H1 (cell line): Measurements from ENCODE around the gene DHRS7B. TPM values are rescaled to one million over a fixed set of nuclear protein-coding genes. Genes with fewer than 3 reads are reported as not detected.
A peak's percentile ranks its signal among the peaks of the same experiment; 100 is the strongest.

Source experiments
- CTCF ChIA-PET: fragments of 300-600 bp; sonication (Branson Sonifier 250); formaldehyde crosslinking; loops from one replicate; lab custom pipeline; 2021; ENCODE audit not compliant: partially characterized antibody; lab: Charles Lee
- POLR2A ChIA-PET: fragments of 300-600 bp; sonication (Branson Sonifier 250); formaldehyde crosslinking; loops from one replicate; lab custom pipeline; 2021; ENCODE audit warnings: inconsistent platforms; ENCODE audit not compliant: partially characterized antibody; lab: Charles Lee
- DNase-seq, 2 experiments: peaks; one replicate each; pipeline versions ENCODE4 v3.0.0 to v3.0.0-alpha.2; 2010 to 2022; ENCODE audit warnings: low spot score in 2 of 2, low read depth in 1 of 2, mixed read lengths in 1 of 2
- FAIRE-seq: peaks from 2 replicates; lab custom pipeline; 2011; peaks lifted over from hg19 to GRCh38; lab: Jason Lieb, UNC
- H2AFZ ChIP-seq: 2 replicates; pipeline ENCODE4 v1.8.1; 2012; ENCODE audit warnings: low read length, inconsistent platforms
- H2AK5ac ChIP-seq: 2 replicates; pipeline ENCODE4 v1.6.1; 2013; ENCODE audit warnings: low read depth, low read length
- H2BK120ac ChIP-seq: replicated peaks from 2 replicates; pipeline ENCODE3; 2013; ENCODE audit warnings: low read depth, low read length, inconsistent platforms
- H2BK12ac ChIP-seq: 2 replicates; pipeline ENCODE4 v1.6.1; 2013; ENCODE audit warnings: low read depth, low read length
- H2BK15ac ChIP-seq: 2 replicates; pipeline ENCODE4 v1.6.1; 2013; ENCODE audit warnings: low read length
- H2BK20ac ChIP-seq: 2 replicates; pipeline ENCODE4 v1.6.1; 2013; ENCODE audit warnings: low read length
- H2BK5ac ChIP-seq: 2 replicates; pipeline ENCODE4 v1.6.1; 2013; ENCODE audit warnings: low read depth, low read length
- H3K14ac ChIP-seq: 2 replicates; pipeline ENCODE4 v1.6.1; 2013; ENCODE audit warnings: inconsistent platforms; ENCODE audit not compliant: insufficient read length
- H3K18ac ChIP-seq: 2 replicates; pipeline ENCODE4 v1.6.1; 2013; ENCODE audit warnings: low read length; ENCODE audit errors: extremely low read depth
- H3K23ac ChIP-seq: 2 replicates; pipeline ENCODE4 v1.6.1; 2013; ENCODE audit warnings: inconsistent platforms; ENCODE audit not compliant: insufficient read length
- H3K23me2 ChIP-seq: 2 replicates; pipeline ENCODE4 v1.6.1; 2013; ENCODE audit warnings: low read depth, low read length
- H3K27ac ChIP-seq: 2 replicates; pipeline ENCODE4 v1.6.1; 2011; ENCODE audit warnings: low read depth, low read length, inconsistent platforms
- H3K27me3 ChIP-seq, 4 experiments: replicated peaks in 1 of 4; 1 replicate in 1 of 4; 2 replicates in 3 of 4; pipeline versions ENCODE4 v1.6.1 to v1.8.1; 2011 to 2013; ENCODE audit warnings: low read length in 3 of 4, mild to moderate bottlenecking in 3 of 4, inconsistent platforms in 2 of 4, mixed read lengths in 2 of 4, moderate library complexity in 1 of 4; ENCODE audit not compliant: control insufficient read depth in 3 of 4, insufficient read depth in 3 of 4; ENCODE audit errors: extremely low read depth in 1 of 4
- H3K36me3 ChIP-seq, 4 experiments: 2 replicates each; pipeline versions ENCODE4 v1.6.1 to v1.8.1; 2011 to 2013; ENCODE audit warnings: mild to moderate bottlenecking in 4 of 4, low read length in 3 of 4, moderate library complexity in 2 of 4, control low read depth in 1 of 4, inconsistent platforms in 1 of 4; ENCODE audit not compliant: insufficient read depth in 4 of 4, control insufficient read depth in 2 of 4
- H3K4ac ChIP-seq: replicated peaks from 2 replicates; pipeline ENCODE3; 2013; ENCODE audit warnings: low read length, low read depth, mixed read lengths, inconsistent platforms; ENCODE audit not compliant: insufficient read length
- H3K4me1 ChIP-seq, 4 experiments: replicated peaks in 1 of 4; 1 replicate in 1 of 4; 2 replicates in 3 of 4; pipeline versions ENCODE4 v1.6.1 to v1.8.1; 2011 to 2013; ENCODE audit warnings: low read length in 3 of 4, inconsistent platforms in 2 of 4, mixed read lengths in 1 of 4; ENCODE audit not compliant: insufficient read depth in 4 of 4, control insufficient read depth in 3 of 4
- H3K4me2 ChIP-seq, 2 experiments: 2 replicates each; pipeline versions ENCODE4 v1.6.1 to v1.8.1; 2011 to 2013; ENCODE audit warnings: low read depth in 2 of 2, low read length in 2 of 2, control low read depth in 1 of 2, inconsistent platforms in 1 of 2, mild to moderate bottlenecking in 1 of 2; ENCODE audit not compliant: insufficient read depth in 1 of 2
- H3K4me3 ChIP-seq, 4 experiments: fragments of 200-600, 300-600 bp in 1 of 4; sonication (generic), shearing (Covaris generic), sonication (Bioruptor Twin) in 1 of 4; 2 replicates each; pipeline versions ENCODE4 v1.5.1 to v1.8.1; 2011 to 2016; ENCODE audit warnings: low read length in 4 of 4, low read depth in 3 of 4, control low read depth in 2 of 4, inconsistent platforms in 2 of 4, mild to moderate bottlenecking in 2 of 4, mixed read lengths in 1 of 4, moderate library complexity in 1 of 4; ENCODE audit not compliant: insufficient read depth in 2 of 4; ENCODE audit errors: extremely low read depth in 1 of 4
- H3K56ac ChIP-seq: replicated peaks from 2 replicates; pipeline ENCODE3; 2013; ENCODE audit warnings: low read depth, mild to moderate bottlenecking, mixed read lengths, low read length, inconsistent platforms; ENCODE audit not compliant: insufficient read length
- H3K79me1 ChIP-seq: 2 replicates; pipeline ENCODE4 v1.6.1; 2013; ENCODE audit warnings: low read depth, low read length, control low read depth
- H3K79me2 ChIP-seq, 2 experiments: 2 replicates each; pipeline versions ENCODE4 v1.6.1 to v1.8.1; 2012 to 2013; ENCODE audit warnings: low read length in 2 of 2, mild to moderate bottlenecking in 2 of 2, inconsistent platforms in 1 of 2; ENCODE audit not compliant: insufficient read depth in 2 of 2, control insufficient read depth in 1 of 2
- H3K9ac ChIP-seq, 4 experiments: replicated peaks in 1 of 4; 1 replicate in 1 of 4; 2 replicates in 3 of 4; pipeline versions ENCODE4 v1.6.1 to v1.8.1; 2011 to 2013; ENCODE audit warnings: low read depth in 3 of 4, low read length in 3 of 4, control low read depth in 2 of 4, mild to moderate bottlenecking in 2 of 4, moderate library complexity in 2 of 4, inconsistent platforms in 1 of 4; ENCODE audit errors: extremely low read depth in 1 of 4
- H3K9me3 ChIP-seq, 2 experiments: 2 replicates each; pipeline versions ENCODE4 v1.6.1 to v1.8.1; 2012 to 2013; ENCODE audit warnings: mild to moderate bottlenecking in 2 of 2, moderate library complexity in 2 of 2, control low read depth in 1 of 2, inconsistent platforms in 1 of 2, low read depth in 1 of 2, low read length in 1 of 2, mixed read lengths in 1 of 2; ENCODE audit not compliant: insufficient read depth in 2 of 2
- H4K20me1 ChIP-seq, 2 experiments: replicated peaks in 1 of 2; 2 replicates each; pipeline versions ENCODE3 to v1.8.1; 2011 to 2013; ENCODE audit warnings: inconsistent platforms in 2 of 2, low read length in 2 of 2, mild to moderate bottlenecking in 1 of 2; ENCODE audit not compliant: insufficient read depth in 2 of 2, control insufficient read depth in 1 of 2
- H4K5ac ChIP-seq: 2 replicates; pipeline ENCODE4 v1.6.1; 2013; ENCODE audit warnings: low read length, low read depth, mixed read lengths, inconsistent platforms; ENCODE audit not compliant: insufficient read length
- H4K8ac ChIP-seq: 2 replicates; pipeline ENCODE4 v1.8.0; 2013; ENCODE audit warnings: mild to moderate bottlenecking, moderate library complexity, low read length, inconsistent platforms; ENCODE audit not compliant: insufficient read depth; ENCODE audit errors: extremely low read depth
- H4K91ac ChIP-seq: replicated peaks from 2 replicates; pipeline ENCODE3; 2013; ENCODE audit warnings: low read length, mixed read lengths, inconsistent platforms; ENCODE audit not compliant: insufficient read length
- CHD1 ChIP-seq: IDR thresholded peaks from 2 replicates; pipeline ENCODE4 v1.6.1; 2012; ENCODE audit warnings: low read depth, low read length, improper control_type of control experiment
- KDM5A ChIP-seq: fragments of 200-600 bp; IDR thresholded peaks from 2 replicates; pipeline ENCODE4 v1.7.1; 2012; ENCODE audit warnings: mild to moderate bottlenecking, low read length, inconsistent platforms, mixed read lengths
- MAFK ChIP-seq: IDR thresholded peaks from 2 replicates; pipeline ENCODE4 v1.6.1; 2012; ENCODE audit warnings: low read depth, mild to moderate bottlenecking, improper control_type of control experiment, low read length
- SP4 ChIP-seq: IDR thresholded peaks from 2 replicates; pipeline ENCODE4 v1.6.1; 2012; ENCODE audit warnings: low read length, inconsistent platforms
- SRF ChIP-seq: IDR thresholded peaks from 2 replicates; pipeline ENCODE4 v1.6.1; 2011; ENCODE audit warnings: mild to moderate bottlenecking, low read depth, low read length, moderate library complexity
- SUZ12 ChIP-seq: fragments of 200-600 bp; sonication (generic); IDR thresholded peaks from 2 replicates; pipeline ENCODE4 v1.6.1; 2012; ENCODE audit warnings: mild to moderate bottlenecking, inconsistent platforms, low read length, moderate library complexity, mixed read lengths
- TAF7 ChIP-seq: optimal IDR thresholded peaks from 2 replicates; pipeline ENCODE3; 2011; ENCODE audit warnings: low read depth, mild to moderate bottlenecking, inconsistent platforms, low read length, moderate library complexity, borderline replicate concordance
- WGBS, 2 experiments: shearing (Covaris generic) in 1 of 2; methylation state at CpG; one replicate each; pipeline versions ENCODE4 v1.1.6 to v1.1.7; 2013 to 2015; ENCODE audit warnings: low lambda C conversion rate in 2 of 2, mixed read lengths in 2 of 2, inconsistent platforms in 1 of 2, low coverage in 1 of 2, missing lambda C conversion rate in 1 of 2; ENCODE audit not compliant: insufficient replicate concordance in 2 of 2, insufficient coverage in 1 of 2, insufficient read length in 1 of 2; ENCODE audit errors: extremely low coverage in 1 of 2, missing lambda C conversion rate in 1 of 2; 5-methylcytosine and 5-hydroxymethylcytosine counted together
- polyA plus RNA-seq, 7 experiments: library from polyadenylated mRNA; depleted of rRNA in 3 of 7; stranded (reverse) in 5 of 7; unstranded in 2 of 7; fragments of >200 nt in 5 of 7; fragments of 200-250 nt in 2 of 7; gene quantifications; 1 replicate in 5 of 7; 2 replicates in 1 of 7; 4 replicates in 1 of 7; pipeline versions ENCODE4 v1.2.1 to v1.2.3, GENCODE V29; 2011 to 2013; ENCODE audit warnings: missing spikeins in 2 of 7, mixed read lengths in 2 of 7
- total RNA-seq: library from RNA; stranded (reverse); fragmentation: NEBNext Ultra II Directional; extraction: Animal tissue kit (Norgen Biotek cat#: 25700); gene quantifications from 2 replicates; pipeline ENCODE4 v1.2.1, GENCODE V29; 2021

DHRS7B gene
- total and polyA plus RNA-seq, 2 of the 8 experiments (the other 6 are each of a cell fraction or from before 2014, with no cell fraction given) = 11.0 to 27.9 TPM

DNA sequence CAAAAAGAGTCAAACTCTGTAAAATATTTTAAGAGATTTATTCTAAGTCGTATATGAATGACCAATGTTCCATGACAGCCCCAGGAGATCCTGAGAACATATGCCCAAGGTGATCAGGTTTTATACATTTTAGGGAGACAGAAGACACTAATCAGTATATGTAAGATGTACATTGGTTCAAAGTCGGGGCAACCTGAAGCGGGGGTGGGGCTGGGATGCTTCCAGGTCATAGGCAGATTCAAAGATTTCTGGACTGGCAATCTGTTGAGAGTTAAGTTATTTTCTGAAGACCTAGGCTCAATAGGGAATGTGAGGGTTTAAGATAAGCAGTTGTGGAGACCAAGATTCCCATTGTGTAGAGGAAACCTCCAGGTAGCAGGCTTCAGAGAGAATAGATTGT, 20.4 kb upstream of the DHRS7B start:
- H3K36me3 ChIP-seq = no peaks in the 10 kb centered on the region
- CTCF ChIA-PET = no interaction called here
- H4K8ac ChIP-seq = no peak overlapping the region
- no peak for DNase-seq
- no peak overlapping the region for H4K91ac ChIP-seq
- no peaks in the 10 kb centered on the region for H3K79me2 ChIP-seq
- no peaks in the 10 kb centered on the region for H3K79me1 ChIP-seq
- no peak overlapping the region for H3K4me3 ChIP-seq
- no peak overlapping the region for H2BK15ac ChIP-seq
- no peak overlapping the region for H3K56ac ChIP-seq
- H3K14ac ChIP-seq = no peak overlapping the region
- H3K4me1 ChIP-seq = peaks cover 1 to 7% (median 6%) of the 10 kb centered on the region in 4 experiments; a peak in 5 of 7 replicates
- H3K9me3 ChIP-seq = no peaks in the 10 kb centered on the region
- no peak overlapping the region for H2AK5ac ChIP-seq
- H2BK120ac ChIP-seq = no peak overlapping the region
- H3K23ac ChIP-seq = no peak overlapping the region
- no peak overlapping the region for H3K27ac ChIP-seq
- peak overlapping the region; percentile 64 for H4K5ac ChIP-seq
- POLR2A ChIA-PET = interaction anchor here (4.3 kb wide), 1 partner anchor 63 kb away, joined by 17 read pairs; the partner anchor contains the start of gene USP22
- FAIRE-seq = no peak
- H3K18ac ChIP-seq = no peak overlapping the region
- H3K23me2 ChIP-seq = no peaks in the 10 kb centered on the region
- no peak overlapping the region for H2BK12ac ChIP-seq
- 92% methylated on average over 3 of the region's 3 CpGs; no CpG with 5 or more reads in 1 of the 2 experiments for WGBS, 2 experiments
- H3K9ac ChIP-seq = no peak overlapping the region
- no peak overlapping the region for H2BK5ac ChIP-seq
- no peak overlapping the region for H3K4ac ChIP-seq
- TF ChIP-seq CHD1 (no peak), MAFK (no peak), SP4 (no peak), TAF7 (no peak), SRF (no peak), KDM5A (no peak), SUZ12 (no peak)
- H2AFZ ChIP-seq = no peak overlapping the region
- H3K27me3 ChIP-seq = no peaks in the 10 kb centered on the region
- H2BK20ac ChIP-seq = peak overlapping the region; percentile 72; the same call in 1 of the 2 replicates
- H3K4me2 ChIP-seq = no peak overlapping the region
- no peaks in the 10 kb centered on the region for H4K20me1 ChIP-seq
